Retinal pigment epithelial cell (primary cell): ENCODE results near the gene PRRC2C.
"Not testable (repeated sequence)": the region's sequence is repeated elsewhere in the genome, so short reads cannot be mapped to it uniquely, and the experiment has no call there.

Experiments
- DNase-seq: peaks from one replicate; pipeline ENCODE4 v3.0.0-alpha.2; 2010; ENCODE audit warnings: low read depth
- H3K4me3 ChIP-seq: 2 replicates; pipeline ENCODE4 v1.5.1; 2011; ENCODE audit warnings: mild to moderate bottlenecking, low read length, control low read depth, moderate library complexity
- TF ChIP-seq, protein P1 (sequence below): conservative IDR thresholded peaks from 2 replicates; pipeline ENCODE4 v1.5.1; 2011; ENCODE audit warnings: low read depth, low read length, control low read depth, inconsistent platforms

The PRRC2C gene

DNA sequence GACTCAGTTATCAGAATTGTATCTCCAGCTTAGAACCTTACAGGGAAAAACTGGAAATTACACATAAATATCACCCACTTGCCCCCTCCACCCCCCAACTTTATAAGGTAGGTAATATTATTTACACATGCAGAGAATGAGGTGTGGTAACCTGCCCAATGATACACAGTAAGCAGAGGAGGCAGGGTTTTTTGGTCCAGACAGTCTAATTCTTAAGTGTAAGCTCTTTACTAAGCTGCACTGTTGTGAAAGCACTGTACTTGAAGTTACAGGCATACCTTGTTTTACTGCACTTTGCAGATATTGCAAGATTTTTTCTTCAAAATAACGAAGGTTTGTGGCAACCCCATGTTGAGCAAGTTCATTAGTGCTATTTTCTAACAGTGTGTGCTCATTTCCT lies 111.9 kb downstream of the PRRC2C start:
- DNase-seq = no peak
- TF ChIP-seq, protein P1, sequence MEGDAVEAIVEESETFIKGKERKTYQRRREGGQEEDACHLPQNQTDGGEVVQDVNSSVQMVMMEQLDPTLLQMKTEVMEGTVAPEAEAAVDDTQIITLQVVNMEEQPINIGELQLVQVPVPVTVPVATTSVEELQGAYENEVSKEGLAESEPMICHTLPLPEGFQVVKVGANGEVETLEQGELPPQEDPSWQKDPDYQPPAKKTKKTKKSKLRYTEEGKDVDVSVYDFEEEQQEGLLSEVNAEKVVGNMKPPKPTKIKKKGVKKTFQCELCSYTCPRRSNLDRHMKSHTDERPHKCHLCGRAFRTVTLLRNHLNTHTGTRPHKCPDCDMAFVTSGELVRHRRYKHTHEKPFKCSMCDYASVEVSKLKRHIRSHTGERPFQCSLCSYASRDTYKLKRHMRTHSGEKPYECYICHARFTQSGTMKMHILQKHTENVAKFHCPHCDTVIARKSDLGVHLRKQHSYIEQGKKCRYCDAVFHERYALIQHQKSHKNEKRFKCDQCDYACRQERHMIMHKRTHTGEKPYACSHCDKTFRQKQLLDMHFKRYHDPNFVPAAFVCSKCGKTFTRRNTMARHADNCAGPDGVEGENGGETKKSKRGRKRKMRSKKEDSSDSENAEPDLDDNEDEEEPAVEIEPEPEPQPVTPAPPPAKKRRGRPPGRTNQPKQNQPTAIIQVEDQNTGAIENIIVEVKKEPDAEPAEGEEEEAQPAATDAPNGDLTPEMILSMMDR = no peak
- H3K4me3 ChIP-seq = no peak overlapping the region

DNA sequence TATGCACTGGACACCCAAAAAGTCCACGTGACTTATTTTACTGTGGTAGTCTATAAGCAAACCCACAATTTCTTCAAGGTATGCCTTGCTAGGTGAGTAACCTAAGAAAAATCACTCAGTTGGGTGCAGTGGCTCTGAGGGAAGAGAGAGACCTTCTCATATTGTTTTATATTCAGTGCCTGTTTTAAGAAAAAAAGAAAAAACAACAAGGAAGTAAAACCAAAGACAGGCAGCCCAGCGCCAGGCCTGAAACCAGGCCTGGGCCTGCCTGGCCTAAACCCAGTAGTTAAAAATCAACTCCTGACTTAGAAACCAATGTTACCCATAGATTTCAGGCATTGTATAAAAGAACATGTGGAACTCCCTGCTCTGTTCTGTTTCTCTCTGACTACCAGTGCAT lies 115.0 kb downstream of the PRRC2C start:
- not testable (repeated sequence) for DNase-seq, H3K4me3 ChIP-seq

DNA sequence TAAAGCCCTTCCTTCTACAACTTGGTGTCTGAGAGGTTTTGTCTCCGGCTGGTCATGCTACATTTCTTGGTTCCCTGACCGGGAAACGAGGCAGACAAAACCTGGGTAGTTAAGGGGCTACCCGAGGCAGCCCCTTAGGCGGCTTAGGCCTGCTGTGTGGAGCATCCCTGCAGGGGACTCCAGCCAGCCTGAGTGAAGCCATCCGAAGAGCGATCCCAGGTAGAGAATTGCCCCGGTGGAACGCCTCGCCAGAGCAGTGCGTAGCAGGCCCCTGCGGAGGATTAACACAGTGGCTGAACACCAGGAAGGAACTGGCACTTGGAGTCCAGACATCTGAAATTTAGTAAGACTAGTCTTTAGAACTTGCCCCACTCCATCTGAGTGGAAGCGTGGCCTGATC lies 115.5 kb downstream of the PRRC2C start:
- no peak overlapping the region for H3K4me3 ChIP-seq
- no peak for DNase-seq
- TF ChIP-seq, protein P1 = no peak

DNA sequence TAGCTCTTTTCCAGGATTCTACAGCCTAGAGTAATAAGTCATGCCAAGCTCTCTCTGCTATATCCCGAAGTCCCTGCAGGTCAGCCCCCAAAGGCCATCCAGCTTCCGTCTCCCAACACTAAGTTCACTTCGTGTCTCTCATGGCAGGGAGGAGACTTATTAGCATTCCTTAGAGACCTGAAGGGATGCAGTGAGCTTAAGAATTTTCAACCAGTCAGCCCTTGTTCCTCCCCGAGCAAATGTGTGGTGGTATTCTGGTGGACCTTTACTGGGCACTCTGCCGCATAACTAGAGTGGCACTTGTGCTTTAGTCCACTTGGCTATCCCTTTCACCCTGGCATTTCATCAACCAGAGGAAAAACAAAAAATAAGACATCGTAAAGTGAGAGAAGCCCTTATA lies 117.7 kb downstream of the PRRC2C start:
- not testable (repeated sequence) for H3K4me3 ChIP-seq, DNase-seq

DNA sequence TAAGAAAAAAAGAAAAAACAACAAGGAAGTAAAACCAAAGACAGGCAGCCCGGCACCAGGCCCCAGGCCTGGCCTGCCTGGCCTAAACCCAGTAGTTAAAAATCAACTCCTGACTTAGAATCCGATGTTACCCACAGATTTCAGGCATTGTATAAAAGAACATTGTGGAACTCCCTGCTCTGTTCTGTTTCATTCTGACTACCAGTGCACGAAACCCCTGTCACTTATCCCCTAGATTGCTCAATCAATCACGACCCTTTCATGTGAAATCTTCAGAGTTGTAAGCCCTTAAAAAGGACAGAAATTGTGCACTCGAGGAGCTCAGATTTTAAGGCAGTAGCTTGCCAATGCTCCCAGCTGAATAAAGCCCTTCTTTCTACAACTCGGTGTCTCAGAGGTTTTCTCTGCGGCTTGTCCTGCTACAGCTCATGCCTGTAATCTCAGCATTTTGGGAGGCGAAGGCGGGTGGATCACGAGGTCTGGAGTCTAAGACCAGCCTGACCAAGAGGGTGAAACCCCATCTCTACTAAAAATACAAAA lies 121.1 kb downstream of the PRRC2C start:
- TF ChIP-seq, protein P1 = no peak
- H3K4me3 ChIP-seq = no peak overlapping the region
- DNase-seq = no peak

DNA sequence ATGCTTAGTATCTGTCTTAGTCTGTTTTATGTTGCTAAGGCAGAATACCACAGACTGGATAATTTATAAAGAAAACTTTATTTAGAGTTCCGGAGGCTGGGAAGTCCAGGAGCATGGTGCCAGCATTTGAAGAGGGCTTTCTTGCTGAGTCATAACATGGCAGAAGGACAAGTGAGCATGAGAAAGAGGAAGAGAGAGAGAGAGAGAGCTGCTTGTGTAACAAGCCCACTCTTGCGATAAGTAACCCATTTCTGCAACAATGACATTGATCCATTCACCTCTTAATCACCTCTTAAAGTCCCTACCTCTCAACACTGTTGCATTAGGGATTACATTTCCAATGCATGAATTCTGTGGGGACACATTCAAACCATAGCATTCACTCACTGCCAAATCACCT lies 125.1 kb downstream of the PRRC2C start:
- TF ChIP-seq, protein P1 = no peak
- DNase-seq = no peak
- no peak overlapping the region for H3K4me3 ChIP-seq

DNA sequence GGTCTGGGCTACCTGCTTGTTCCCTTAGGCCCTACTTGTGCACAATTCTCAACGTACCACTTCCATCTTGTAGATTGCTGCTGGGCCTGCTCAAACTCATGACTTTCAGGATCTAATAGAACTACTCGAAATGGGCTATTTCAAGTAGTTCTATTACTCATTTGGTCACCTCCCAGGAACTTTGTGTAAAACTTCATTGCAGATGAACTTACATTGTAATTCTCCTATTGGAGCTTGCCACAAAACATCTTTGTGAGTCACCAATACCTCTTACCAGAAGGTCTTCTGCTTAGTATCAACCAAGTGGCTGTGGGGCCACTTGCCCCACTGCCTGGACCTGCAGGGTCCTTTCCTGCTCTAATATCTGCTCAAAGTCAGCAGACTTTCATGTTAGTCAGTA lies 126.0 kb downstream of the PRRC2C start:
- TF ChIP-seq, protein P1 = no peak
- no peak for DNase-seq
- H3K4me3 ChIP-seq = no peak overlapping the region

DNA sequence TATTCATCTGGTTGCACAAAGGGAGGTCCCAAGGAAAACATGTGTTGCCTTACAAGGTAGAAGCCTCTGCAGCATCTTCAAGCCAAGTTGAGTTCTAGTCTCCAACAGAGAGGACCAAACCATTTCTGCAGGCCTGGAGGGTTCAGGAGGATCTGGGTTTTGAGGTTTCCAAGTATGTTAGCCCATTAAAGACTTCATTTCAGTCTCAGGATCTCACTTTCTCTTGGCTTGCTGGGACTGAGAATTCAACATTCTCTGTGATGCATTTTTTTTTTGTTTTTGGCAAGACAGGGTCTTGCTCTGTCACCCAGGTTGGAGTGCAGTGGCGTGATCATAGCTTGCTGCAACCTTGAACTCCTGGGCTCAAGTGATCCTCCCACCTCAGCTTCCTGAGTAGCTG lies 128.0 kb downstream of the PRRC2C start:
- no peak for DNase-seq

DNA sequence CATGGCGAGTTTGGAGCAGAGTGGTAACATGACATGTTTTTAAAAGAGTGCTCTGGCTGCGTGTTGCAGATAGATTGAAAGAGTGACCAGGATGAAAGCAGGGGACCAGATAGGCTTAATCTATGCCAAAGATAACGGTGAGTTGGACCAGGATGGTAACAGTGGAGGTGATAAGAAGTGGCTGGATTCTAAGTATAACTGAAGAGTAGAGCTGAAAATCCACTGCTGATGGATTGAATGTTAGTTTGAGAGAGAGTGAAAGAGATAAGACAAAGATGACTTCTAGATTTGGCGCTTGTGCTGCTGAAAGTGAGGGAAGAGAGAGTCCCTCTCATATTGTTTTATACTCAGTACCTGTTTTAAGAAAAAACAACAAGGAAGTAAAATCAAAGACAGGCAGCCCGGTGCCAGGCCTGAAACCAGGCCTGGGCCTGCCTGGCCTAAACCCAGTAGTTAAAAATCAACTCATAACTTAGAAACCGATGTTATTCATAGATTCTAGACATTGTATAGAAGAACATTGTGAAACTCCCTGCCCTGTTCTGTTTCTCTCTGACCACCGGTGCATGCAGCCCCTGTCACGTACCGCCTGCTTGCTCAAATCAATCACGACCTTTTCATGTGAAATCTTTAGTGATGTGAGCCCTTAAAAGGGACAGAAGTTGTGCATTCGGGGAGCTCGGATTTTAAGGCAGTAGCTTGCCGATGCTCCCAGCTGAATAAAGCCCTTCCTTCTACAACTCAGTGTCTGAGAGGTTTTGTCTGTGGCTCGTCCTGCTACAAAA lies 130.0 kb downstream of the PRRC2C start:
- not testable (repeated sequence) for H3K4me3 ChIP-seq, DNase-seq

More for the DNA sequence above, 128.0 kb downstream of the PRRC2C start:
- TF ChIP-seq, protein P1 = no peak
- no peak overlapping the region for H3K4me3 ChIP-seq
